K562 (cell line): Measurements from ENCODE around the gene SOS2. TPM values are rescaled to one million over a fixed set of nuclear protein-coding genes. Genes with fewer than 3 reads are reported as not detected.

Experiments used
- ATAC-seq: fragments of 200-7000 bp; cut with Tn5 transposase; 3 replicates; pipeline ENCODE4 v1.9.1; 2020; ENCODE audit warnings: moderate library complexity
- BruUV-seq: library from RNA; stranded (reverse); fragments of 400-500 nt; replicated peaks from 2 replicates; lab custom pipeline; 2021; lab: Mats Ljungman, UMichigan
- CTCF ChIA-PET: fragments of 300-600 bp; formaldehyde crosslinking; extraction: SDS; loops from one replicate; lab custom pipeline; 2021; ENCODE audit warnings: low intra/inter-chr PET ratio; lab: Yijun Ruan, JAX
- POLR2A ChIA-PET: fragments of 300-600, 350-650 bp; sonication (Branson Sonifier 250); formaldehyde crosslinking; extraction: SDS; loops from one replicate; lab custom pipeline; 2021; ENCODE audit warnings: antibody characterized with exemption, inconsistent platforms; lab: Yijun Ruan, JAX
- DNase-seq, 4 experiments: peaks; one replicate each; pipeline versions ENCODE4 v3.0.0 to v3.0.0-alpha.2; 2011 to 2018; ENCODE audit warnings: low spot score in 3 of 4, mixed read lengths in 3 of 4; ENCODE audit errors: extremely low read depth in 1 of 4
- FAIRE-seq: peaks from 2 replicates; lab custom pipeline; 2011; peaks lifted over from hg19 to GRCh38; lab: Jason Lieb, UNC
- H2AFZ ChIP-seq: 2 replicates; pipeline ENCODE4 v1.6.0; 2011; ENCODE audit warnings: low read depth, low read length, control low read depth, inconsistent platforms
- H3K27ac ChIP-seq: fragments of 200-600 bp; 3 replicates; pipeline ENCODE4 v1.8.0; 2011; ENCODE audit warnings: low read depth, mild to moderate bottlenecking, control low read depth, inconsistent platforms, low read length, moderate library complexity, mixed read lengths; ENCODE audit errors: extremely low read depth
- H3K27me3 ChIP-seq, 2 experiments: fragments of 300-600 bp in 1 of 2; 2 replicates in 1 of 2; 3 replicates in 1 of 2; pipeline versions ENCODE4 v1.6.0 to v1.8.0; 2011; ENCODE audit warnings: inconsistent platforms in 2 of 2, low read length in 2 of 2, mild to moderate bottlenecking in 1 of 2, mixed read lengths in 1 of 2, moderate library complexity in 1 of 2; ENCODE audit not compliant: control insufficient read depth in 2 of 2, insufficient read depth in 2 of 2
- H3K36me3 ChIP-seq: fragments of 300-600 bp; 3 replicates; pipeline ENCODE4 v1.8.0; 2011; ENCODE audit warnings: mild to moderate bottlenecking, low read length, inconsistent platforms; ENCODE audit not compliant: control insufficient read depth, insufficient read depth
- H3K4me1 ChIP-seq, 2 experiments: fragments of 200-600 bp in 1 of 2; replicated peaks in 1 of 2; 2 replicates in 1 of 2; 3 replicates in 1 of 2; pipeline versions ENCODE4 v1.5.1 to v1.8.0; 2011; ENCODE audit warnings: inconsistent platforms in 2 of 2, low read length in 2 of 2, mild to moderate bottlenecking in 1 of 2, mixed read lengths in 1 of 2, moderate library complexity in 1 of 2; ENCODE audit not compliant: control insufficient read depth in 2 of 2, insufficient read depth in 2 of 2
- H3K4me2 ChIP-seq: 2 replicates; pipeline ENCODE4 v1.6.1; 2011; ENCODE audit warnings: low read length, control low read depth, inconsistent platforms, mixed read lengths; ENCODE audit not compliant: insufficient read depth
- H3K4me3 ChIP-seq: fragments of 200-600 bp; sonication (generic), shearing (Covaris generic); 2 replicates; pipeline ENCODE4 v1.5.1; 2016; ENCODE audit warnings: control low read depth, inconsistent platforms
- H3K79me2 ChIP-seq: fragments of 200-600 bp; 3 replicates; pipeline ENCODE4 v1.8.0; 2011; ENCODE audit warnings: low read length, inconsistent platforms; ENCODE audit not compliant: control insufficient read depth, insufficient read depth
- H3K9ac ChIP-seq, 2 experiments: 2 replicates each; pipeline versions ENCODE4 v1.6.0 to v1.6.1; 2011; ENCODE audit warnings: low read depth in 2 of 2, low read length in 2 of 2, control low read depth in 1 of 2, inconsistent platforms in 1 of 2, mild to moderate bottlenecking in 1 of 2, mixed read lengths in 1 of 2; ENCODE audit not compliant: insufficient read depth in 1 of 2
- H3K9me1 ChIP-seq: one replicate; pipeline ENCODE4 v1.6.0; 2011; ENCODE audit warnings: inconsistent platforms, mild to moderate bottlenecking, low read length, moderate library complexity; ENCODE audit not compliant: control insufficient read depth, insufficient read depth
- H3K9me3 ChIP-seq: replicated peaks from 2 replicates; pipeline ENCODE4 v1.5.1; 2011; ENCODE audit warnings: low read depth, low read length, inconsistent platforms; ENCODE audit not compliant: control insufficient read depth, insufficient read depth
- H4K20me1 ChIP-seq: replicated peaks from 2 replicates; pipeline ENCODE4 v1.6.1; 2011; ENCODE audit warnings: low read length, inconsistent platforms, mixed read lengths; ENCODE audit not compliant: control insufficient read depth, insufficient read depth
- ARHGAP35 ChIP-seq: fragments of 450-650 bp; IDR thresholded peaks from 2 replicates; pipeline ENCODE4 v1.6.1; 2018; ENCODE audit not compliant: partially characterized antibody
- CCAR2 ChIP-seq: fragments of 200-400 bp; formaldehyde crosslinking; IDR thresholded peaks from 2 replicates; pipeline ENCODE4 v1.6.1; 2017; ENCODE audit warnings: mild to moderate bottlenecking, low read depth, low read length
- HNRNPUL1 ChIP-seq: fragments of 200-400 bp; formaldehyde crosslinking; IDR thresholded peaks from 2 replicates; pipeline ENCODE4 v1.6.1; 2017; ENCODE audit warnings: low read length
- MCM5 ChIP-seq: fragments of 450-650 bp; IDR thresholded peaks from 2 replicates; pipeline ENCODE4 v1.6.1; 2016; ENCODE audit warnings: low read depth
- PHF8 ChIP-seq: fragments of 200-600 bp; sonication (generic); IDR thresholded peaks from 2 replicates; pipeline ENCODE4 v1.6.1; 2012; ENCODE audit warnings: mixed run types, mild to moderate bottlenecking, inconsistent platforms, low read length, moderate library complexity, borderline replicate concordance
- PTRF ChIP-seq: fragments of 450-650 bp; IDR thresholded peaks from 2 replicates; pipeline ENCODE4 v1.6.1; 2016; ENCODE audit warnings: mild to moderate bottlenecking, missing genetic modification characterization, missing compliant biosample characterization
- SRSF1 ChIP-seq: fragments of 200-400 bp; formaldehyde crosslinking; IDR thresholded peaks from 2 replicates; pipeline ENCODE4 v1.6.1; 2017; ENCODE audit warnings: mild to moderate bottlenecking, low read depth, low read length, moderate library complexity
- ZNF12 ChIP-seq: sonication (generic); formaldehyde crosslinking; IDR thresholded peaks from 2 replicates; pipeline ENCODE4 v1.4.0; 2020; ENCODE audit warnings: mild to moderate bottlenecking, missing genetic modification reagents
- ZNF165 ChIP-seq: fragments of 250-450 bp; sonication (Bioruptor Pico); IDR thresholded peaks from 2 replicates; pipeline ENCODE4 v1.4.0; 2020; ENCODE audit warnings: borderline replicate concordance
- ZNF212 ChIP-seq: fragments of 450-650 bp; formaldehyde crosslinking; IDR thresholded peaks from 2 replicates; pipeline ENCODE4 v1.4.0; 2020; ENCODE audit warnings: mild to moderate bottlenecking
- ZNF316 ChIP-seq: fragments of 450-650 bp; IDR thresholded peaks from 2 replicates; pipeline ENCODE4 v1.6.1; 2016
- ZNF584 ChIP-seq: fragments of 200-800 bp; sonication (Bioruptor generic); IDR thresholded peaks from 2 replicates; pipeline ENCODE4 v1.6.1; 2016; ENCODE audit warnings: low read depth, mild to moderate bottlenecking, missing genetic modification characterization, missing compliant biosample characterization
- WGBS: fragments of 100-300 bp; shearing (Covaris generic); methylation state at CpG from one replicate; pipeline ENCODE4 v1.1.6; 2016; ENCODE audit warnings: low coverage, mixed read lengths; ENCODE audit not compliant: insufficient coverage; ENCODE audit errors: missing lambda C conversion rate; 5-methylcytosine and 5-hydroxymethylcytosine counted together
- in situ Hi-C: fragments of 300-500 bp; cut with MboI; formaldehyde crosslinking; loops from 4 replicates; pipeline ENCODE4 v1.15.0; 2018; ENCODE audit warnings: inconsistent platforms, mixed read lengths
- intact Hi-C: fragments of 100-400 bp; cut with micrococcal nuclease; formaldehyde crosslinking; loops from 2 replicates; pipeline ENCODE4 v1.14.2; 2022
- polyA plus RNA-seq, 8 experiments: library from polyadenylated mRNA; depleted of rRNA in 4 of 8; stranded (reverse) in 5 of 8; unstranded in 3 of 8; fragments of >200 nt; fragmentation: Nextera tagmentation in 2 of 8; fragmentation: Illumina TruSeq in 1 of 8; extraction: Ambion mirVana in 2 of 8; extraction: Trizol in 1 of 8; gene quantifications; 2 replicates each; pipeline versions ENCODE4 v1.2.1 to v1.2.3, GENCODE V29; 2011 to 2014; ENCODE audit warnings: inconsistent platforms in 1 of 8, missing spikeins in 1 of 8
- total RNA-seq, 7 experiments: library from RNA; depleted of rRNA in 6 of 7; stranded (reverse); fragments of >200 nt in 6 of 7; fragmentation: Illumina TruSeq in 2 of 7; extraction: Trizol in 2 of 7; gene quantifications; 2 replicates each; pipeline versions ENCODE4 v1.2.1 to v1.2.3, GENCODE V29; 2011 to 2021; ENCODE audit warnings: low replicate concordance in 1 of 7
- TF ChIP-seq, protein P1 (sequence below): IDR thresholded peaks from 3 replicates; pipeline ENCODE4 v1.6.1; 2011; ENCODE audit warnings: borderline replicate concordance, mild to moderate bottlenecking; ENCODE audit not compliant: insufficient read length, insufficient read depth
- TF ChIP-seq, protein P2 (sequence below): sonication (generic); formaldehyde crosslinking; IDR thresholded peaks from 2 replicates; pipeline ENCODE4 v1.8.0; 2022; ENCODE audit warnings: mild to moderate bottlenecking, missing genetic modification reagents, borderline replicate concordance
- TF ChIP-seq, protein P3 (sequence below): sonication (generic); formaldehyde crosslinking; IDR thresholded peaks from 2 replicates; pipeline ENCODE4 v1.8.1; 2022; ENCODE audit warnings: missing genetic modification reagents
- TF ChIP-seq, protein P4 (sequence below): fragments of 450-650 bp; formaldehyde crosslinking; IDR thresholded peaks from 2 replicates; pipeline ENCODE4 v1.4.0; 2020; ENCODE audit warnings: mild to moderate bottlenecking, mixed read lengths
- TF ChIP-seq, protein P5 (sequence below): sonication (generic); formaldehyde crosslinking; IDR thresholded peaks from 2 replicates; pipeline ENCODE4 v1.8.1; 2022; ENCODE audit warnings: missing genetic modification reagents

SOS2 gene
- total and polyA plus RNA-seq, 9 of the 15 experiments (the other 6 are each of a cell fraction or from before 2014, with no cell fraction given), result 2.2 to 13.1 (median 10.5) TPM

DNA sequence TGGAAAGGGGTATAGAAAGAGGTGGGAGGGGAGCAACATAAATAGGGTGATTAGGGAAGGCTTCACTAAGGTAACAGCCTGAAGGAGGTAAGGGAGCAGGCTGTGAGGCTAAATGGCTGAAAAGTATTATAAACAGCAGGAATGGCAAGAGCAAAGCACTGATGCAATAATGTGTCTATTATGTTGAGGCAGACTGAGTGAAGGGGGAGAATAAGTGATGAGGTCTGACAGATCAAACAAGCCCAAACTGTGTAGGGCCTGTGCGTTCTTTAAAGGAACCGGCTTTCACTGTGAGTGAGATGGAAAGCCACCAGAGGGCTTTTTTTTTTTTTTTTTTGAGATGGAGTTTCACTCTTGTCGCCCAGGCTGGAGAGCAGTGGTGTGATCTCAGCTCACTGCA lies 108.3 kb downstream of the SOS2 start:
- no peak overlapping the region for H3K9ac ChIP-seq
- FAIRE-seq, result no peak
- H3K27me3 ChIP-seq, result no peaks in the 10 kb centered on the region
- 50% methylated on average over 2 of the region's 3 CpGs for WGBS
- no peak overlapping the region for H2AFZ ChIP-seq
- no peak overlapping the region for H3K27ac ChIP-seq
- ATAC-seq, result no peak
- H3K9me3 ChIP-seq, result no peaks in the 10 kb centered on the region
- CTCF ChIA-PET, result no interaction called here
- H3K36me3 ChIP-seq, result peaks cover 9% of the 10 kb centered on the region; the same call in 1 of the 3 replicates
- H3K79me2 ChIP-seq, result no peaks in the 10 kb centered on the region
- H3K4me2 ChIP-seq, result no peak overlapping the region
- DNase-seq, result no peak
- intact Hi-C loops (no loop called here), in situ Hi-C loops (loop anchor here (10.0 to 25.0 kb wide), 2 partner anchors 486 to 652 kb away; partner anchors contain the start of gene DNAAF2)
- no peaks in the 10 kb centered on the region for H4K20me1 ChIP-seq
- H3K4me3 ChIP-seq, result no peak overlapping the region
- H3K4me1 ChIP-seq, result no peaks in the 10 kb centered on the region
- POLR2A ChIA-PET, result no interaction called here
- no peaks in the 10 kb centered on the region for H3K9me1 ChIP-seq
- no TSS peak for BruUV-seq
- no peak for TF ChIP-seq SRSF1
- TF ChIP-seq, protein P1, sequence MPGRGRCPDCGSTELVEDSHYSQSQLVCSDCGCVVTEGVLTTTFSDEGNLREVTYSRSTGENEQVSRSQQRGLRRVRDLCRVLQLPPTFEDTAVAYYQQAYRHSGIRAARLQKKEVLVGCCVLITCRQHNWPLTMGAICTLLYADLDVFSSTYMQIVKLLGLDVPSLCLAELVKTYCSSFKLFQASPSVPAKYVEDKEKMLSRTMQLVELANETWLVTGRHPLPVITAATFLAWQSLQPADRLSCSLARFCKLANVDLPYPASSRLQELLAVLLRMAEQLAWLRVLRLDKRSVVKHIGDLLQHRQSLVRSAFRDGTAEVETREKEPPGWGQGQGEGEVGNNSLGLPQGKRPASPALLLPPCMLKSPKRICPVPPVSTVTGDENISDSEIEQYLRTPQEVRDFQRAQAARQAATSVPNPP, result no peak
- TF ChIP-seq PTRF (tag), result no peak
- TF ChIP-seq HNRNPUL1, result no peak
- TF ChIP-seq, protein P2, sequence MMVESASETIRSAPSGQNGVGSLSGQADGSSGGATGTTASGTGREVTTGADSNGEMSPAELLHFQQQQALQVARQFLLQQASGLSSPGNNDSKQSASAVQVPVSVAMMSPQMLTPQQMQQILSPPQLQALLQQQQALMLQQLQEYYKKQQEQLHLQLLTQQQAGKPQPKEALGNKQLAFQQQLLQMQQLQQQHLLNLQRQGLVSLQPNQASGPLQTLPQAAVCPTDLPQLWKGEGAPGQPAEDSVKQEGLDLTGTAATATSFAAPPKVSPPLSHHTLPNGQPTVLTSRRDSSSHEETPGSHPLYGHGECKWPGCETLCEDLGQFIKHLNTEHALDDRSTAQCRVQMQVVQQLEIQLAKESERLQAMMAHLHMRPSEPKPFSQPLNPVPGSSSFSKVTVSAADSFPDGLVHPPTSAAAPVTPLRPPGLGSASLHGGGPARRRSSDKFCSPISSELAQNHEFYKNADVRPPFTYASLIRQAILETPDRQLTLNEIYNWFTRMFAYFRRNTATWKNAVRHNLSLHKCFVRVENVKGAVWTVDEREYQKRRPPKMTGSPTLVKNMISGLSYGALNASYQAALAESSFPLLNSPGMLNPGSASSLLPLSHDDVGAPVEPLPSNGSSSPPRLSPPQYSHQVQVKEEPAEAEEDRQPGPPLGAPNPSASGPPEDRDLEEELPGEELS, result no peak
- TF ChIP-seq ZNF316, result no peak
- no peak for TF ChIP-seq PHF8
- no peak for TF ChIP-seq ZNF165
- TF ChIP-seq, protein P3, sequence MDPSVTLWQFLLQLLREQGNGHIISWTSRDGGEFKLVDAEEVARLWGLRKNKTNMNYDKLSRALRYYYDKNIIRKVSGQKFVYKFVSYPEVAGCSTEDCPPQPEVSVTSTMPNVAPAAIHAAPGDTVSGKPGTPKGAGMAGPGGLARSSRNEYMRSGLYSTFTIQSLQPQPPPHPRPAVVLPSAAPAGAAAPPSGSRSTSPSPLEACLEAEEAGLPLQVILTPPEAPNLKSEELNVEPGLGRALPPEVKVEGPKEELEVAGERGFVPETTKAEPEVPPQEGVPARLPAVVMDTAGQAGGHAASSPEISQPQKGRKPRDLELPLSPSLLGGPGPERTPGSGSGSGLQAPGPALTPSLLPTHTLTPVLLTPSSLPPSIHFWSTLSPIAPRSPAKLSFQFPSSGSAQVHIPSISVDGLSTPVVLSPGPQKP (CRISPR knock-in tag), result no peak
- no peak for TF ChIP-seq CCAR2
- TF ChIP-seq, protein P4, sequence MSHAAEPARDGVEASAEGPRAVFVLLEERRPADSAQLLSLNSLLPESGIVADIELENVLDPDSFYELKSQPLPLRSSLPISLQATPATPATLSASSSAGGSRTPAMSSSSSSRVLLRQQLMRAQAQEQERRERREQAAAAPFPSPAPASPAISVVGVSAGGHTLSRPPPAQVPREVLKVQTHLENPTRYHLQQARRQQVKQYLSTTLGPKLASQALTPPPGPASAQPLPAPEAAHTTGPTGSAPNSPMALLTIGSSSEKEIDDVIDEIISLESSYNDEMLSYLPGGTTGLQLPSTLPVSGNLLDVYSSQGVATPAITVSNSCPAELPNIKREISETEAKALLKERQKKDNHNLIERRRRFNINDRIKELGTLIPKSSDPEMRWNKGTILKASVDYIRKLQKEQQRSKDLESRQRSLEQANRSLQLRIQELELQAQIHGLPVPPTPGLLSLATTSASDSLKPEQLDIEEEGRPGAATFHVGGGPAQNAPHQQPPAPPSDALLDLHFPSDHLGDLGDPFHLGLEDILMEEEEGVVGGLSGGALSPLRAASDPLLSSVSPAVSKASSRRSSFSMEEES, result no peak
- no peak for TF ChIP-seq ZNF584 (CRISPR knock-in tag)
- no peak for TF ChIP-seq ZNF12
- TF ChIP-seq ZNF212 (CRISPR knock-in tag), result no peak
- TF ChIP-seq, protein P5, sequence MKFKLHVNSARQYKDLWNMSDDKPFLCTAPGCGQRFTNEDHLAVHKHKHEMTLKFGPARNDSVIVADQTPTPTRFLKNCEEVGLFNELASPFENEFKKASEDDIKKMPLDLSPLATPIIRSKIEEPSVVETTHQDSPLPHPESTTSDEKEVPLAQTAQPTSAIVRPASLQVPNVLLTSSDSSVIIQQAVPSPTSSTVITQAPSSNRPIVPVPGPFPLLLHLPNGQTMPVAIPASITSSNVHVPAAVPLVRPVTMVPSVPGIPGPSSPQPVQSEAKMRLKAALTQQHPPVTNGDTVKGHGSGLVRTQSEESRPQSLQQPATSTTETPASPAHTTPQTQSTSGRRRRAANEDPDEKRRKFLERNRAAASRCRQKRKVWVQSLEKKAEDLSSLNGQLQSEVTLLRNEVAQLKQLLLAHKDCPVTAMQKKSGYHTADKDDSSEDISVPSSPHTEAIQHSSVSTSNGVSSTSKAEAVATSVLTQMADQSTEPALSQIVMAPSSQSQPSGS, result no peak
- TF ChIP-seq ARHGAP35, result no peak
- TF ChIP-seq MCM5, result no peak
